Osteocyte (in vitro differentiated cells): Measurements from ENCODE around the gene TBC1D1. TPM values are rescaled to one million over a fixed set of nuclear protein-coding genes. Genes with fewer than 3 reads are reported as not detected.

Experiments
- DNase-seq: peaks from one replicate; pipeline ENCODE4 v3.0.0; 2021; ENCODE audit warnings: mixed read lengths; ENCODE audit not compliant: unreplicated experiment; ENCODE audit errors: extremely low spot score
- H3K27ac Mint-ChIP-seq: one replicate; pipeline ENCODE4 v1.8.0; 2021; ENCODE audit warnings: mild to moderate bottlenecking, mixed read lengths; ENCODE audit not compliant: unreplicated experiment
- H3K27me3 Mint-ChIP-seq: one replicate; pipeline ENCODE4 v1.8.0; 2021; ENCODE audit warnings: mixed read lengths; ENCODE audit not compliant: unreplicated experiment
- H3K36me3 Mint-ChIP-seq: one replicate; pipeline ENCODE4 v1.8.0; 2021; ENCODE audit warnings: mixed read lengths; ENCODE audit not compliant: unreplicated experiment
- H3K4me1 Mint-ChIP-seq: one replicate; pipeline ENCODE4 v1.8.0; 2021; ENCODE audit warnings: mixed read lengths; ENCODE audit not compliant: unreplicated experiment
- H3K4me3 Mint-ChIP-seq: one replicate; pipeline ENCODE4 v1.8.0; 2021; ENCODE audit warnings: mild to moderate bottlenecking, moderate library complexity, mixed read lengths; ENCODE audit not compliant: unreplicated experiment
- H3K9me3 Mint-ChIP-seq: one replicate; pipeline ENCODE4 v1.8.0; 2021; ENCODE audit warnings: mixed read lengths; ENCODE audit not compliant: unreplicated experiment
- CTCF ChIP-seq: fragments of 200-600 bp; sonication (generic); IDR thresholded peaks from 2 replicates; pipeline ENCODE4 v1.5.0; 2021; ENCODE audit warnings: antibody characterized with exemption, mild to moderate bottlenecking, moderate library complexity
- total RNA-seq: library from RNA; stranded (reverse); gene quantifications from 2 replicates; pipeline ENCODE4 v1.2.1, GENCODE V29; 2021

Gene TBC1D1
- total RNA-seq, 1 donor from 2014 or later: 46.2 TPM

GRCh38 chr4:38091636-38092035, 200.8 kb downstream of the TBC1D1 start:
- no peak for TF ChIP-seq CTCF
- Mint-ChIP-seq H3K4me1 (no peaks in the 10 kb centered on the region), H3K4me3 (no peak overlapping the region), H3K36me3 (peaks cover 23% of the 10 kb centered on the region), H3K9me3 (no peaks in the 10 kb centered on the region), H3K27ac (no peak overlapping the region), H3K27me3 (no peaks in the 10 kb centered on the region)
- no peak for DNase-seq

GRCh38 chr4:38092701-38093100, 201.8 kb downstream of the TBC1D1 start:
- no peak for DNase-seq
- no peak for TF ChIP-seq CTCF
- no peaks in the 10 kb centered on the region for H3K9me3 Mint-ChIP-seq

GRCh38 chr4:38094419-38094818, 203.5 kb downstream of the TBC1D1 start:
- Mint-ChIP-seq H3K4me1 (peaks cover 10% of the 10 kb centered on the region), H3K9me3 (no peaks in the 10 kb centered on the region), H3K36me3 (peaks cover 23% of the 10 kb centered on the region), H3K4me3 (no peak overlapping the region), H3K27ac (no peak overlapping the region), H3K27me3 (no peaks in the 10 kb centered on the region)
- DNase-seq: no peak
- no peak for TF ChIP-seq CTCF

More at GRCh38 chr4:38092701-38093100, 201.8 kb downstream of the TBC1D1 start:
- H3K4me1 Mint-ChIP-seq: no peaks in the 10 kb centered on the region
- peaks cover 23% of the 10 kb centered on the region for H3K36me3 Mint-ChIP-seq
- H3K27ac Mint-ChIP-seq: no peak overlapping the region
- H3K4me3 Mint-ChIP-seq: no peak overlapping the region
- no peaks in the 10 kb centered on the region for H3K27me3 Mint-ChIP-seq

- Mint-ChIP-seq H3K9me3 (no peaks in the 10 kb centered on the region), H3K36me3 (peaks cover 16% of the 10 kb centered on the region), H3K4me3 (no peak overlapping the region), H3K4me1 (peaks cover 23% of the 10 kb centered on the region), H3K27me3 (no peaks in the 10 kb centered on the region), H3K27ac (no peak overlapping the region)
- no peak for DNase-seq
- TF ChIP-seq CTCF: no peak
These were observed 204.8 kb downstream of the TBC1D1 start for GRCh38 chr4:38095691-38096090.

GRCh38 chr4:38097818-38098217, 206.9 kb downstream of the TBC1D1 start:
- H3K27ac Mint-ChIP-seq: no peak overlapping the region
- H3K9me3 Mint-ChIP-seq: no peaks in the 10 kb centered on the region
- H3K4me1 Mint-ChIP-seq: peaks cover 39% of the 10 kb centered on the region
- no peak for TF ChIP-seq CTCF
- H3K36me3 Mint-ChIP-seq: peaks cover 9% of the 10 kb centered on the region
- H3K4me3 Mint-ChIP-seq: no peak overlapping the region
- DNase-seq: no peak
- no peaks in the 10 kb centered on the region for H3K27me3 Mint-ChIP-seq
